WTC11 (cell line): Measurements from ENCODE around the gene ZIC2. TPM values are rescaled to one million over a fixed set of nuclear protein-coding genes. Genes with fewer than 3 reads are reported as not detected.

Source experiments
- AFF4 ChIP-seq: sonication (generic); formaldehyde crosslinking; IDR thresholded peaks from 2 replicates; pipeline ENCODE4 v1.8.1; 2023; ENCODE audit warnings: mild to moderate bottlenecking, missing genetic modification reagents, borderline replicate concordance
- ATF1 ChIP-seq: sonication (generic); formaldehyde crosslinking; IDR thresholded peaks from 2 replicates; pipeline ENCODE4 v1.8.1; 2023; ENCODE audit warnings: mild to moderate bottlenecking, moderate library complexity, missing genetic modification reagents
- E2F4 ChIP-seq: sonication (generic); formaldehyde crosslinking; IDR thresholded peaks from 2 replicates; pipeline ENCODE4 v1.8.1; 2022; ENCODE audit warnings: low read depth, mild to moderate bottlenecking, moderate library complexity, missing genetic modification reagents, borderline replicate concordance
- ELF4 ChIP-seq: sonication (generic); formaldehyde crosslinking; IDR thresholded peaks from 2 replicates; pipeline ENCODE4 v1.8.1; 2022; ENCODE audit warnings: low read depth, mild to moderate bottlenecking, moderate library complexity, missing genetic modification reagents
- GRHL2 ChIP-seq: fragments of 250-450 bp; sonication (Bioruptor Pico); IDR thresholded peaks from 2 replicates; pipeline ENCODE4 v1.8.0; 2022; ENCODE audit warnings: mild to moderate bottlenecking, moderate library complexity; ENCODE audit not compliant: insufficient replicate concordance, severe bottlenecking
- IRF2 ChIP-seq: sonication (generic); formaldehyde crosslinking; IDR thresholded peaks from 2 replicates; pipeline ENCODE4 v1.8.0; 2022; ENCODE audit warnings: low read depth, missing genetic modification reagents, borderline replicate concordance
- JAZF1 ChIP-seq: fragments of 250-450 bp; sonication (Bioruptor Pico); IDR thresholded peaks from 2 replicates; pipeline ENCODE4 v1.9.0; 2021; ENCODE audit warnings: moderate library complexity, mild to moderate bottlenecking, inconsistent platforms
- JUN ChIP-seq: sonication (generic); formaldehyde crosslinking; IDR thresholded peaks from 2 replicates; pipeline ENCODE4 v1.8.0; 2023; ENCODE audit warnings: mild to moderate bottlenecking, missing genetic modification reagents
- MLX ChIP-seq: sonication (generic); formaldehyde crosslinking; IDR thresholded peaks from 2 replicates; pipeline ENCODE4 v1.8.1; 2023; ENCODE audit warnings: mild to moderate bottlenecking, missing genetic modification reagents, moderate library complexity
- NFE2L1 ChIP-seq: sonication (generic); formaldehyde crosslinking; IDR thresholded peaks from 2 replicates; pipeline ENCODE4 v1.8.1; 2023; ENCODE audit warnings: missing genetic modification reagents
- NR1H2 ChIP-seq: sonication (generic); formaldehyde crosslinking; IDR thresholded peaks from 2 replicates; pipeline ENCODE4 v1.9.0; 2021; ENCODE audit warnings: mild to moderate bottlenecking, moderate library complexity, missing genetic modification reagents
- NR3C1 ChIP-seq: sonication (generic); formaldehyde crosslinking; conservative IDR thresholded peaks from 2 replicates; pipeline ENCODE4 v1.8.1; 2023; ENCODE audit warnings: low read depth, mild to moderate bottlenecking, missing genetic modification reagents
- TP53 ChIP-seq: sonication (generic); formaldehyde crosslinking; IDR thresholded peaks from 2 replicates; pipeline ENCODE4 v1.8.1; 2023; ENCODE audit warnings: mild to moderate bottlenecking, missing genetic modification reagents
- ZBTB43 ChIP-seq: sonication (generic); formaldehyde crosslinking; IDR thresholded peaks from 2 replicates; pipeline ENCODE4 v1.8.1; 2023; ENCODE audit warnings: mild to moderate bottlenecking, missing genetic modification reagents
- ZMAT4 ChIP-seq: fragments of 250-450 bp; sonication (Bioruptor Pico); IDR thresholded peaks from 2 replicates; pipeline ENCODE4 v1.9.0; 2021; ENCODE audit warnings: mild to moderate bottlenecking
- ZNF219 ChIP-seq: sonication (generic); formaldehyde crosslinking; IDR thresholded peaks from 2 replicates; pipeline ENCODE4 v1.8.0; 2023; ENCODE audit warnings: missing genetic modification reagents, mild to moderate bottlenecking, borderline replicate concordance
- ZNF232 ChIP-seq: sonication (generic); formaldehyde crosslinking; IDR thresholded peaks from 2 replicates; pipeline ENCODE4 v1.8.0; 2022; ENCODE audit warnings: mild to moderate bottlenecking, missing genetic modification reagents
- ZNF281 ChIP-seq: sonication (generic); formaldehyde crosslinking; IDR thresholded peaks from 2 replicates; pipeline ENCODE4 v1.8.0; 2023; ENCODE audit warnings: mild to moderate bottlenecking, missing genetic modification reagents
- ZNF317 ChIP-seq: sonication (generic); formaldehyde crosslinking; IDR thresholded peaks from 2 replicates; pipeline ENCODE4 v1.8.1; 2023; ENCODE audit warnings: low read depth, mild to moderate bottlenecking, moderate library complexity, missing genetic modification reagents, borderline replicate concordance
- ZNF532 ChIP-seq: fragments of 250-450 bp; sonication (Bioruptor Pico); IDR thresholded peaks from 2 replicates; pipeline ENCODE4 v1.9.0; 2021; ENCODE audit warnings: mild to moderate bottlenecking, borderline replicate concordance
- total RNA-seq: library from RNA; stranded (reverse); gene quantifications from 3 replicates; pipeline ENCODE4 v1.2.3, GENCODE V29; 2021
- TF ChIP-seq, protein P1 (sequence below): sonication (generic); formaldehyde crosslinking; IDR thresholded peaks from 2 replicates; pipeline ENCODE4 v1.8.0; 2022; ENCODE audit warnings: mild to moderate bottlenecking, missing genetic modification reagents

Gene ZIC2
- total RNA-seq, 1 experiment from 2014 or later, result 344 TPM

DNA sequence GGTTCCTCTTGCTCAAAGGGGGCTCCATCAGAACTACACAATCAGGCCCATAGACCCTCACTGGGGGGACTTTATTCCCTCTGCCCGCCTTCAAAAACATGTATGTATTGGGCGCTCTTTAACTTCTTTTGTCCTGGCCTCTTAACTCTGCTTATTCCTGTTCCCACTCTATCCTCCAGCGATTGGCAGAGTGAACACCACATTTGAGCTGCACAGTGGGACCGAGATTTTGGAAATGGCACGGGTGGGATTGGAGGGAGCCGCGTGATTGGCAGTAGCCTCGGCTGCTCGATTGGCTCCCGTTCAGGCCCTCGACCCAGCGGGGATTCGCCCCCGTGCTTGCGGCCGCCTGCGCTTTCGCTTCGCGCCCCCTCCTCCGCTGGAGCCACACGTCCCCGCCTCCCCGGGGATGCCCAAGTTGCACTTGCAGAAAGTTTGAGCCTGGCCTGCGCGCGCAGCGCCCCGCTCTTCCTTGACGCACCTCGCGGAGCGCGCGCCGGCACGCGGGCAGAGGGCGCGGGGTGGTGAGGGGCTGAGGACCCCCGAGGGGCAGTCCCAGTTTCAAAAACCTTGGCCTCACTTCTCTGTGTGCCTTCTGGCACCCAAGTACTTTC is 9.9 kb upstream of the ZIC2 start, which contains the start of gene ZIC5 (continued):
- TF ChIP-seq ZNF281 (peak; percentile 86; the same call in 1 of the 2 replicates), IRF2 (CRISPR knock-in tag) (no peak), JUN (CRISPR knock-in tag) (no peak), ZNF317 (0 out of 2 replicates have a peak, but pooled peaks have one; percentile 13), NFE2L1 (CRISPR knock-in tag) (peak; percentile 57; the same call in 1 of the 2 replicates), ZNF232 (no peak), TP53 (CRISPR knock-in tag) (no peak), NR3C1 (peak; percentile 48), ELF4 (CRISPR knock-in tag) (no peak), ZNF219 (CRISPR knock-in tag) (no peak), MLX (CRISPR knock-in tag) (no peak), AFF4 (CRISPR knock-in tag) (peak; percentile 99), ZMAT4 (CRISPR knock-in tag) (no peak), GRHL2 (no peak), E2F4 (CRISPR knock-in tag) (no peak; the same call in 1 of the 2 replicates), ZBTB43 (peak; percentile 79), NR1H2 (CRISPR knock-in tag) (no peak), ZNF532 (no peak), JAZF1 (no peak), ATF1 (CRISPR knock-in tag) (peak; percentile 74; the same call in 1 of the 2 replicates)
- TF ChIP-seq, protein P1, sequence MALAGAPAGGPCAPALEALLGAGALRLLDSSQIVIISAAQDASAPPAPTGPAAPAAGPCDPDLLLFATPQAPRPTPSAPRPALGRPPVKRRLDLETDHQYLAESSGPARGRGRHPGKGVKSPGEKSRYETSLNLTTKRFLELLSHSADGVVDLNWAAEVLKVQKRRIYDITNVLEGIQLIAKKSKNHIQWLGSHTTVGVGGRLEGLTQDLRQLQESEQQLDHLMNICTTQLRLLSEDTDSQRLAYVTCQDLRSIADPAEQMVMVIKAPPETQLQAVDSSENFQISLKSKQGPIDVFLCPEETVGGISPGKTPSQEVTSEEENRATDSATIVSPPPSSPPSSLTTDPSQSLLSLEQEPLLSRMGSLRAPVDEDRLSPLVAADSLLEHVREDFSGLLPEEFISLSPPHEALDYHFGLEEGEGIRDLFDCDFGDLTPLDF (CRISPR knock-in tag), result peak; percentile 91
